ENCODE data around the gene UMODL1. TPM values are rescaled to one million over a fixed set of nuclear protein-coding genes. Genes with fewer than 3 reads are reported as not detected.

UMODL1 gene
- total RNA-seq, 5 donors from 2014 or later (not counting 1 experiment from before 2014, with no cell fraction given): 0.16 to 0.99 (median 0.82) TPM

DNA sequence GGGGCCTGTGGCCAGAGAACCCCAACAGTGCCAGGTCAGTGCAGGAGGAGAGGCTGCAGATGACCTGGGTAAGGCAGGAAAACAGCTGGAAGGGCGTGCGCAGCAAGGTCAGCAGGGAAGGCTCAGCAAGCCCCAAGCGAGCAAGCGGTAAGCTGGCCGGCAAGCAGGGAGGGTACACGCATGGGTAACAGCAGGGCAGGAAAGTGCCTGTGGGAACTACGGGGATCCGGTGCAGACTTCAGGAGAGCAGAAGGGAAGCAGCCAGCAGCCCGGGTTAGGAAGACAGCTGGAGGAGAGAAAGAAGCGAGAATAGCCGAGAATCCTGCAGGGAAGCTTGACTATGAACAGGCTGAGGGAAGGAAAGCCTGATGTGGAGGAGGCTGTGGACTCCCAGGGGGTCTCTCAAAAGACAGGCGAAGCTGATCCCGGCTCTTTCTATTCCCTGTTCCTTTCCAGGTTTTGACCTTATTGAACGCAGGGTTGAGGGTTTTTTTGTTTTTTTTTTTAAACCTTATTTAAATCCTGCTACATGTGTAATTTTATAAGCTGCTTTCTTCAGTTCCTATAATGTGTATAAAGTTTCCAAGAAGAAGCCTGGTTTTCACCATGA lies 20.9 kb downstream of the UMODL1 start:
- Mint-ChIP-seq H3K4me3 (no peak overlapping the region), H3K27me3 (peaks cover 0 to 6% of the 10 kb centered on the region in 2 donors), H3K36me3 (no peaks in the 10 kb centered on the region), H3K27ac (no peak overlapping the region), H3K4me1 (peaks cover 12 to 28% (median 16%) of the 10 kb centered on the region in 3 donors), H3K9me3 (peaks cover 0 to 4% (median 3%) of the 10 kb centered on the region in 3 donors)
- H3K27ac ChIP-seq (ENCODE audit: low read length): no peak overlapping the region
- peaks cover 20 to 24% of the 10 kb centered on the region in 2 experiments for H3K4me1 ChIP-seq (ENCODE audit: control insufficient read depth in 1 of 2, extremely low read depth in 1 of 2, insufficient read depth in 2 of 2, low read length in 2 of 2)
- no peaks in the 10 kb centered on the region for H3K9me3 ChIP-seq
- CTCF ChIA-PET: interaction anchor here in 1 of 2 donors (0.7 kb wide), 1 partner anchor 54 kb away, joined by 3 read pairs; no protein-coding TSS in a partner anchor
- no peak for DNase-seq
- POLR2A ChIA-PET: no interaction called here
- no peak for ATAC-seq (replicated peaks in 1 of 4)
- H3K4me3 ChIP-seq (ENCODE audit: control insufficient read depth in 1 of 2, extremely low read depth in 1 of 2, low read length in 1 of 2): no peak overlapping the region
- peaks cover 0 to 23% of the 10 kb centered on the region in 2 experiments for H3K27me3 ChIP-seq (replicated peaks in 1 of 2; ENCODE audit: control insufficient read depth in 2 of 2, extremely low read depth in 1 of 2, insufficient read depth in 2 of 2, low read length in 1 of 2)
- 87% methylated on average over 11 of the region's 14 CpGs for WGBS (ENCODE audit: insufficient coverage)
- no peaks in the 10 kb centered on the region for H3K36me3 ChIP-seq (ENCODE audit: control insufficient read depth in 2 of 2, extremely low read depth in 1 of 2, insufficient read depth in 1 of 2, low read length in 1 of 2)

DNA sequence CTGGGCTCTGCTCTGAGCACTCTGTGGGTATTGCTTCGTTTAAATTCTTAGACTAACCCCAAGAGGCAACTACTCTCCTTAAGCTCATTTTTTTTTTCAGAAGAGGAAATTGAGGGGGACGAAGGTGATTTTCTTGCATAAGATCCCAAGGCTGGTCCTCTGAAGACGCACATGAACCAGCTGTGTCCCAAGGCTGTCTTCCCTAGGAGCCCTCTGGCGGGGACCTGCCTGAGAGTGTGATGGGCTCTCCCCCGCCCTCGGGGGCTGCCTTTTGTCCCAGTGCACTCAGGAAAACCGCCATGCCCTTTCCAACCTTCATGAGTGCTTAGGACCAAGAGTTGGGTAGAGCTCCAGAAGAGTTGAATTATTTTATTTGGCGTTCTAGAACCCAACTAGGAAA lies 21.7 kb downstream of the UMODL1 start:
- CTCF ChIA-PET: no interaction called here
- H3K27ac ChIP-seq (ENCODE audit: low read length): no peak overlapping the region
- WGBS (ENCODE audit: insufficient coverage): 92% methylated on average over 3 of the region's 8 CpGs

DNA sequence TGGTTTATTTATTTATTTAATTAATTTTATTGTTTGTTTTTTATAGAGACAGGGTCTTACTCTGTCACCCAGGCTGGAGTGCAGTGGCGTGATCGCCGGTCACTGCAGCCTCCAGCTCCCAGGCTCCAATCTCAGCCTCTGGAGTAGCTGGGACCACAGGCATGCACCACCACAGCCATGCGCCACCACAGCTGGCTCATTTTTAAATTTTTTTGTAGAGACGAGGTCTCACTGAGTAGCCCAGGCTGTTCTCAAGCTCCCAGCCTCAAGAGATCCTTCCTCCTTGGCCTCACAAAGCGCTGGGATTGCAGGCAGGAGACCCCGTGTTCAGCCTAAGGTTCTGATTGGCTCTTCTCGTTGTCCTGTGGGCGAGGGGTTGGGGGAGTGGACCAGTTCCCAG lies 22.1 kb downstream of the UMODL1 start:
- peaks cover 0 to 23% of the 10 kb centered on the region in 2 experiments for H3K27me3 ChIP-seq (replicated peaks in 1 of 2; ENCODE audit: control insufficient read depth in 2 of 2, extremely low read depth in 1 of 2, insufficient read depth in 2 of 2, low read length in 1 of 2)
- H3K4me3 Mint-ChIP-seq: no peak overlapping the region
- 94% methylated on average over 5 of the region's 9 CpGs for WGBS (ENCODE audit: insufficient coverage)
- H3K9me3 Mint-ChIP-seq: peaks cover 0 to 4% (median 3%) of the 10 kb centered on the region in 3 donors
- POLR2A ChIA-PET: no interaction called here
- H3K36me3 Mint-ChIP-seq: no peaks in the 10 kb centered on the region
- H3K4me1 ChIP-seq (ENCODE audit: control insufficient read depth in 1 of 2, extremely low read depth in 1 of 2, insufficient read depth in 2 of 2, low read length in 2 of 2): peaks cover 16 to 21% of the 10 kb centered on the region in 2 experiments
- CTCF ChIA-PET: no interaction called here
- H3K4me1 Mint-ChIP-seq: peaks cover 12 to 28% (median 16%) of the 10 kb centered on the region in 3 donors
- H3K27ac Mint-ChIP-seq: no peak overlapping the region
- H3K36me3 ChIP-seq (ENCODE audit: control insufficient read depth in 2 of 2, extremely low read depth in 1 of 2, insufficient read depth in 1 of 2, low read length in 1 of 2): no peaks in the 10 kb centered on the region
- peaks cover 0 to 6% of the 10 kb centered on the region in 2 donors for H3K27me3 Mint-ChIP-seq
- H3K27ac ChIP-seq (ENCODE audit: low read length): no peak overlapping the region
- no peak overlapping the region for H3K4me3 ChIP-seq (ENCODE audit: control insufficient read depth in 1 of 2, extremely low read depth in 1 of 2, low read length in 1 of 2)
- no peak for DNase-seq
- ATAC-seq (replicated peaks in 1 of 4): no peak
- no peaks in the 10 kb centered on the region for H3K9me3 ChIP-seq

More for the DNA sequence above, 21.7 kb downstream of the UMODL1 start:
- Histone ChIP-seq H3K36me3 (ENCODE audit: control insufficient read depth in 2 of 2, extremely low read depth in 1 of 2, insufficient read depth in 1 of 2, low read length in 1 of 2) (no peaks in the 10 kb centered on the region), H3K9me3 (no peaks in the 10 kb centered on the region), H3K4me1 (ENCODE audit: control insufficient read depth in 1 of 2, extremely low read depth in 1 of 2, insufficient read depth in 2 of 2, low read length in 2 of 2) (peaks cover 20 to 24% of the 10 kb centered on the region in 2 experiments), H3K4me3 (ENCODE audit: control insufficient read depth in 1 of 2, extremely low read depth in 1 of 2, low read length in 1 of 2) (no peak overlapping the region), H3K27me3 (replicated peaks in 1 of 2; ENCODE audit: control insufficient read depth in 2 of 2, extremely low read depth in 1 of 2, insufficient read depth in 2 of 2, low read length in 1 of 2) (peaks cover 0 to 23% of the 10 kb centered on the region in 2 experiments)
- Mint-ChIP-seq H3K36me3 (no peaks in the 10 kb centered on the region), H3K4me1 (peaks cover 12 to 28% (median 16%) of the 10 kb centered on the region in 3 donors), H3K4me3 (no peak overlapping the region), H3K9me3 (peaks cover 0 to 4% (median 3%) of the 10 kb centered on the region in 3 donors), H3K27me3 (peaks cover 0 to 6% of the 10 kb centered on the region in 2 donors), H3K27ac (no peak overlapping the region)
- ATAC-seq (replicated peaks in 1 of 4): no peak
- no peak for DNase-seq
- POLR2A ChIA-PET: no interaction called here

DNA sequence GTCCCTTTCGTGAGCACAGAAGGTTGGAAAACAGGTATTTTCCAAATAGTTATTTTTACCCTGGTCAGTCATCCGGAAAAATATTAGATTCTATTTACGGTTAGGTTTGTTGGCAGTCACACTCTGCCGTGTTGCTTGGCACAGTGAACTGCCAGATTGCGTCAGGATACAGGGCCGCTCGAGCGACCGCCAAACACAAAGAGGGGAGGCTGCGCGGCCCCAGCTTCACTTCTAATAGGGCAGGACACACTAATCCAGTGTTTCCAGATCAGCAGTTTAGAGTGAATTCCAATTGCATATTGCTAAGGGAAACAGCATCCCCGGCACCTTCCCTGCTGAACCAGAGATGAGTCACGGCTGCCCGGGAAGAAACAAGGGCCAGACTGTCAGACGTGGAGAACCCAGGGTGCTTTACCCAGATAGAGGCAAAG lies 22.9 kb downstream of the UMODL1 start:
- Mint-ChIP-seq H3K9me3 (peaks cover 0 to 4% (median 3%) of the 10 kb centered on the region in 3 donors), H3K36me3 (no peaks in the 10 kb centered on the region), H3K27me3 (peaks cover 0 to 7% of the 10 kb centered on the region in 2 donors), H3K4me3 (no peak overlapping the region), H3K4me1 (peaks cover 7 to 22% (median 12%) of the 10 kb centered on the region in 3 donors), H3K27ac (no peak overlapping the region)
- ChIA-PET POLR2A (no interaction called here), CTCF (no interaction called here)
- H3K36me3 ChIP-seq (ENCODE audit: control insufficient read depth in 2 of 2, extremely low read depth in 1 of 2, insufficient read depth in 1 of 2, low read length in 1 of 2): no peaks in the 10 kb centered on the region
- peaks cover 9 to 13% of the 10 kb centered on the region in 2 experiments for H3K4me1 ChIP-seq (ENCODE audit: control insufficient read depth in 1 of 2, extremely low read depth in 1 of 2, insufficient read depth in 2 of 2, low read length in 2 of 2)
- DNase-seq (no peak), ATAC-seq (replicated peaks in 1 of 4) (no peak)
- H3K27me3 ChIP-seq (replicated peaks in 1 of 2; ENCODE audit: control insufficient read depth in 2 of 2, extremely low read depth in 1 of 2, insufficient read depth in 2 of 2, low read length in 1 of 2): peaks cover 0 to 25% of the 10 kb centered on the region in 2 experiments
- H3K9me3 ChIP-seq: no peaks in the 10 kb centered on the region
- 88% methylated on average over 14 of the region's 15 CpGs for WGBS (ENCODE audit: insufficient coverage)
- no peak overlapping the region for H3K27ac ChIP-seq (ENCODE audit: low read length)
- no peak overlapping the region for H3K4me3 ChIP-seq (ENCODE audit: control insufficient read depth in 1 of 2, extremely low read depth in 1 of 2, low read length in 1 of 2)

DNA sequence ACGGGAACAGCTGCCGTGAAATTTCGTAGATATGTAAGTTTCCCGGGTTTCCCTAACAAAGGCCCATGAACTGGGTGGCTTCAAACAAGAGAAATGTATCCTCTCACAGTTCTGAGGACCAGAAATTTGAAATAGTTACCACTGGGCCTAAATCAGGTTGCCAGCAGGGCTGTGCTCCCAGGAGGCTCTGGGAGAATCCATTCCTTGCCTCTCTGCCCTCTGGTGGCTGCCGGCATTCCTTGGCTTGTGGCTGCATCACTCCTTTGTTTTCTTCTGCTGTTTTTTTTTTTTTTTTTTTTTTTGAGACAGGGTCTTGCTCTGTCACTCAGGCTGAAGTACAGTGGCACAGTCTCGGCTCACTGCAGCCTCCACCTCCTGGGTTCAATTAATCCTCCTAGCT lies 23.7 kb downstream of the UMODL1 start:
- Mint-ChIP-seq H3K9me3 (peaks cover 0 to 4% (median 3%) of the 10 kb centered on the region in 3 donors), H3K27me3 (peaks cover 0 to 10% of the 10 kb centered on the region in 2 donors), H3K4me1 (peaks cover 0 to 14% (median 4%) of the 10 kb centered on the region in 3 donors), H3K27ac (no peak overlapping the region), H3K36me3 (no peaks in the 10 kb centered on the region), H3K4me3 (no peak overlapping the region)
- Histone ChIP-seq H3K9me3 (no peaks in the 10 kb centered on the region), H3K36me3 (ENCODE audit: control insufficient read depth in 2 of 2, extremely low read depth in 1 of 2, insufficient read depth in 1 of 2, low read length in 1 of 2) (no peaks in the 10 kb centered on the region), H3K27ac (ENCODE audit: low read length) (no peak overlapping the region), H3K4me1 (ENCODE audit: control insufficient read depth in 1 of 2, extremely low read depth in 1 of 2, insufficient read depth in 2 of 2, low read length in 2 of 2) (peaks cover 1 to 5% of the 10 kb centered on the region in 2 experiments), H3K27me3 (replicated peaks in 1 of 2; ENCODE audit: control insufficient read depth in 2 of 2, extremely low read depth in 1 of 2, insufficient read depth in 2 of 2, low read length in 1 of 2) (peaks cover 0 to 31% of the 10 kb centered on the region in 2 experiments), H3K4me3 (ENCODE audit: control insufficient read depth in 1 of 2, extremely low read depth in 1 of 2, low read length in 1 of 2) (no peak overlapping the region)
- POLR2A ChIA-PET: no interaction called here
- DNase-seq (no peak), ATAC-seq (replicated peaks in 1 of 4) (no peak)
- WGBS (ENCODE audit: insufficient coverage): 96% methylated on average over 4 of the region's 6 CpGs
- CTCF ChIA-PET: no interaction called here

DNA sequence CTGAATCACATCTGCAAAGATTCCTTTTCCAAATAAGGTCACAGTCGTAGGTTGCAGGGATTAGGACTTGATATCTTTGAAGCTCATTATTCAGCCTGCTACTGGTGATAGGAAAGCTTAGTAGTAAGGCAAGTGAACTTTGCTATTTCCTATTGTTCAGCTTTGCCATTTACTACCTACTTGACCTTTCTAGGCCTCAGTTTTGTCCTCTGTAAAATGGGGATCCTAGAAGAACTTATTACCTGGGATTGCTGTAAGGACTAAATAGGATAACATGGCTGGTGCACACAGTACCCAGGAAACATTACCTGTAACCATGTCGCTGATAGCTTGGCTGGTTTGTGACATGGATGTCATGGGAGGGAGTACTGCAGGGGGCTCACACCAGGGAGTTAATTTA lies 24.5 kb downstream of the UMODL1 start:
- 91% methylated on average over 1 of the region's 2 CpGs for WGBS (ENCODE audit: insufficient coverage)
- peaks cover 0 to 10% of the 10 kb centered on the region in 2 donors for H3K27me3 Mint-ChIP-seq
- H3K4me3 ChIP-seq (ENCODE audit: control insufficient read depth in 1 of 2, extremely low read depth in 1 of 2, low read length in 1 of 2): no peak overlapping the region
- peaks cover 0 to 36% of the 10 kb centered on the region in 2 experiments for H3K27me3 ChIP-seq (replicated peaks in 1 of 2; ENCODE audit: control insufficient read depth in 2 of 2, extremely low read depth in 1 of 2, insufficient read depth in 2 of 2, low read length in 1 of 2)
- peaks cover 0 to 4% (median 3%) of the 10 kb centered on the region in 3 donors for H3K9me3 Mint-ChIP-seq
- no peak overlapping the region for H3K27ac Mint-ChIP-seq
- ChIA-PET POLR2A (interaction anchor here in 1 of 2 donors (0.5 kb wide), 1 partner anchor 217 kb away, joined by 3 read pairs; no protein-coding TSS in a partner anchor), CTCF (interaction anchor here in 1 of 2 donors (1.1 kb wide), 1 partner anchor 12 kb away, joined by 4 read pairs; no protein-coding TSS in a partner anchor)
- H3K36me3 Mint-ChIP-seq: no peaks in the 10 kb centered on the region
- H3K4me3 Mint-ChIP-seq: no peak overlapping the region
- no peaks in the 10 kb centered on the region for H3K4me1 ChIP-seq (ENCODE audit: control insufficient read depth in 1 of 2, extremely low read depth in 1 of 2, insufficient read depth in 2 of 2, low read length in 2 of 2)
- H3K27ac ChIP-seq (ENCODE audit: low read length): no peak overlapping the region
- H3K4me1 Mint-ChIP-seq: peaks cover 0 to 6% (median 0%) of the 10 kb centered on the region in 3 donors
- no peaks in the 10 kb centered on the region for H3K36me3 ChIP-seq (ENCODE audit: control insufficient read depth in 2 of 2, extremely low read depth in 1 of 2, insufficient read depth in 1 of 2, low read length in 1 of 2)
- no peaks in the 10 kb centered on the region for H3K9me3 ChIP-seq
- DNase-seq: no peak
- no peak for ATAC-seq (replicated peaks in 1 of 4)

Measured in T-cell (primary cell).